Stimulated activated CD8-positive, alpha-beta memory T cell treated with anti-CD3 and anti-CD28 coated beads, Interleukin-7, amount 100 ng/mL, for 1 hour (primary cell): ENCODE results near the gene ABCD1.
"Not testable (repeated sequence)": the region's sequence is repeated elsewhere in the genome, so short reads cannot be mapped to it uniquely, and the experiment has no call there.

Experiments
- DNase-seq, 2 donors: peaks; one replicate each; pipeline ENCODE4 v3.0.0-alpha.2; 2020; ENCODE audit warnings: low read depth in 2 of 2

ABCD1 gene

DNA sequence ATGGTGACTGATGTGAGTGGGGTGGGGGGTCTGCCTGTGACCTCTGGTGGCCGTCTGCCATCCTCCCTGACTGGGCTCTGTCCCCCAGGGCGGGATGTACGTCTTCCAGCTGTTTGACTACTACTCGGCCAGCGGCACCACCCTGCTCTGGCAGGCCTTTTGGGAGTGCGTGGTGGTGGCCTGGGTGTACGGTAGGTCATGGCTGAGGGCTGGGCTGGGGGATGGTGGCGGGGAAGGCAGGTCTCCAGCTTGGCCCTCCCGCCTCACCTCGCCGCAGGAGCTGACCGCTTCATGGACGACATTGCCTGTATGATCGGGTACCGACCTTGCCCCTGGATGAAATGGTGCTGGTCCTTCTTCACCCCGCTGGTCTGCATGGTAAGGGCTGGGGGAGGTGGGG is 30.4 kb upstream of the ABCD1 start:
- not testable (repeated sequence) for DNase-seq

DNA sequence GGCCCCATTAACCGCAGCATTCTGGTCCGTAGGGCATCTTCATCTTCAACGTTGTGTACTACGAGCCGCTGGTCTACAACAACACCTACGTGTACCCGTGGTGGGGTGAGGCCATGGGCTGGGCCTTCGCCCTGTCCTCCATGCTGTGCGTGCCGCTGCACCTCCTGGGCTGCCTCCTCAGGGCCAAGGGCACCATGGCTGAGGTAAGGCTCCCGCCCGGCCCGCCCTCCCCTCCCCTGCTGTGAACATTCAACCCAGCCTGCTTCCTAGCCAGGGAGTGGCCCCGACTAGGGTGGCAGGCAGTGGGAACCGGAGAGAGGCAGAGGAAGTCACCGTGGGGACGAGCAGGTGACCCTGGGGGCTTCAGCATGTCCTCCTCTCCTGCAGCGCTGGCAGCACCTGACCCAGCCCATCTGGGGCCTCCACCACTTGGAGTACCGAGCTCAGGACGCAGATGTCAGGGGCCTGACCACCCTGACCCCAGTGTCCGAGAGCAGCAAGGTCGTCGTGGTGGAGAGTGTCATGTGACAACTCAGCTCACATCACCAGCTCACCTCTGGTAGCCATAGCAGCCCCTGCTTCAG is 29.9 kb upstream of the ABCD1 start:
- no peak for DNase-seq

DNA sequence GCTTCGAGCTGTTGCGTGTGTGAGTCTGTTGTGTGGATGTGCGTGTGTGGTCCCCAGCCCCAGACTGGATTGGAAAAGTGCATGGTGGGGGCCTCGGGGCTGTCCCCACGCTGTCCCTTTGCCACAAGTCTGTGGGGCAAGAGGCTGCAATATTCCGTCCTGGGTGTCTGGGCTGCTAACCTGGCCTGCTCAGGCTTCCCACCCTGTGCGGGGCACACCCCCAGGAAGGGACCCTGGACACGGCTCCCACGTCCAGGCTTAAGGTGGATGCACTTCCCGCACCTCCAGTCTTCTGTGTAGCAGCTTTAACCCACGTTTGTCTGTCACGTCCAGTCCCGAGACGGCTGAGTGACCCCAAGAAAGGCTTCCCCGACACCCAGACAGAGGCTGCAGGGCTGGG is 28.6 kb upstream of the ABCD1 start:
- DNase-seq = no peak

DNA sequence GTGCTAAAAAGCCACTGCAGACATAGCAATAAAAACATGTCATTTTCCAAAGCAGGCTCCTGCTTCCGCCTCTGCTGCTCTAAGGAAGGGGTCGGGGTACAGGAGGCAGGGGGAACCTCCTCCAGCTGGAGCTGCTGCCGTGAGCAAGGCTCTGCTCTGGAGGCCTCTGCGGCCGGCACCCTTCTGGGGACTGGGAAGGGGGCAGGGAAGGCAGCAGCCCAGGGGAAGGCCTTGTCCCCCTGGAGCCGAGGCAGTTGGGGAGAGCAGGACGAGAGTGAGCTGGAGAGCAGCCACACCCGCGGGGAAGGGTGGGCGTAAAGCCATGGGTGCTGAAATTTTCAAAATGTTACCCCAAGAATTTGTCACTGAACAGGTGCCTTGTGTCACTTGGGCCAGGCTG is 28.1 kb upstream of the ABCD1 start:
- not testable (repeated sequence) for DNase-seq

DNA sequence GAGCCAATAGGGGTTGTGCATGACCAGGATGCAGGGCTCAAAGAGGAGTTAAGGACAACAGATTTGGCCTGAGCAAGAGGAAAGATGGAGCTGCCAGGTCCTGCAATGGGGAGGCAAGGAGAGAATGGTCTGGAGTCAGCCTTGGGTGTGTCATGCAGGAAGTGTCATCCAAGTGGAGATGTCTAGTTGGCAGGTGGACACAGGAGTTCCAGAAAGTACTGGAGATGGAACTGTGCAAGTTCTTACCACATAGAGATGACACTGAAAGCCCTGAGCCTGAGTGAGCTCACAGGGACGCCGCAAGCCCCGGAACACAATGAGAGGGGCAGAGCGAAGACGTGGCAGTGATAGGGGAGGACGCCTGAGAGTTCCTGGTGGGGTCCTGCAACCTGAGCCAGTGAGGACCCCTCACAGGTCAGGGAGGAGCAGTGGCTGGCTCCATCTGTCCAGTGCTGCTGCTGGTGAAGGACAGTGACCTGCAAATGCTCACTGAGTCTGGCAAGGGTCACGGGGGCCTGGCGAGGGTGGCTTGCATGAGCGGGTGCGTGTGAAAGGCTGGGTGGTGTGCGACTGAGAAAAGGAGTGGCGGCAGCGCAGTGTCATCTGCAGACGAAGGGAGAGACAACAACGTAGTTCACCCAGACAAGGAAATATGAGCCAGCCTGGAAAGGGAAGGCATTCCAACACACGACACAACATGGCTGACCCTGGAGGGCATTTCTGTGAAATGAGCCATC is 27.5 kb upstream of the ABCD1 start:
- DNase-seq = not testable (repeated sequence)

DNA sequence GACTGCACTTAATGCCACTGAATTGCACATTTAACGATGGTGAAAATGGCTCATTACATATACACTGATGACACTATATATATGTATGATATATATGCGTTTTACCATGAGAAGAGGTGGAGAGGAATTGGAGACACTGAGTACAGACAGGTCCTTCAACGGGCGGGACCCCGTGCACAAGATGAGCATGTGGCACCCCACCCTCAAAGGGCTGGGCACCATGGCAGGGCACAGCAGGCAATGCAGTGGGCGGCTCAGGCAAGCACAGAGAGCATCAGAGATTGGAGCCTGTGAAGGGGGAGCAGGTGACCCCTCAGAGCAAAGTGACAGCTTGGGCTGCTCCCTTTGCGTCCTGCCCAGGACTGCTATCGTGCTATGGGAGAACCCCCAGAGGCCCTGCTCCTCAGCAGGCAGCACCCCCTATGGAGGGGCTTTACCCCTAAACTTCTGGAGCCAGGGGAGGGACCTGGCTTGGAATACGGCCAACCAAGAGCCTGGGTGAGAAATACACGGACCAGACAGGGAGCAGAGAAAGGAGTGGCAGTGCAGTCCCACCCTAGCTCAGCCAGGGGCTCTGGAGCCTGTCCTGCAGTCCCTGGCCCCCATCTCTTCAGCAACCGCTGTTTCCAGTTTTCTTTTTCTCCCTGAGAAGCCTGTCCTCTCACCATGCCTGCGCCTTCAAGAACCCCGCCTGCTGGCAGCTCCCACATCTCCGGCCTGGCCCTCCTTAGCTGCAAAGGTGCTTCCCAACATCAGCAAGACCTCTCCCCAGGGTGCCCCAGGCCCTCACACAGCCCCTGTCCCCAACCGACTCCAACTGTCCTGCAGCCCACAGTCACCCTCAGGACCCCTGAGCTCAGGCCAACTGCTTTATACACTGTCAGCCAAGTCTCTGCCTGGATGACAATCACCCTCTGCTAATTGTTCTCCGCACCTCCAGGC is 26.5 kb upstream of the ABCD1 start:
- no peak for DNase-seq

DNA sequence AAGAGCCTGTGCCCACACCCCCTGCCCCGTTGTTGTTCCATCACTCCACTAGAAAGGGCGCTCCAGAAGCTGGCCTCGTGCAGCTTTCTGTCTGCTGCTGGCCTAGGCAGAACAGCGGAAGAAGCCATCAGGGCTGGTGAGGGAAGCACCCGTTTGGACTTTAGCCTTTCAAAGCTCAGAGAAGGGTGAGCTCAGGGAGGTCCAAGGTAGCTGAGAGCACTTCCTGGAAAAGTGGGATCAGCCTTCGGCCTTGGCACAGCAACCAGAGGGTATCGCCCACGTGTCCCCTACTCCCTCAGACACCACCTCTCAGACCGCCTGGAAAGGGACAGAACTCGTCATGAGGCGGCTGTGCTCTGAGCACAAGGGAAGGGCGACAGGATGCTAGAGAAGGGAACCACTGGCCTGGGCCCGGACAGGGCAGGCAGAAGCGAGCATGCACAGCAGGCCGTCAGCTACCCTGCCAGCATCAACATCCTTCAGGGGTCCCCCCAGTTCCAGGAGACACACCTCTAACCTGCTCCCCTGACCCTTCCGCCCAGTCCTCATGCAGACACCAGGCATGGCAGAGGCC is 25.4 kb upstream of the ABCD1 start:
- DNase-seq = not testable (repeated sequence)

DNA sequence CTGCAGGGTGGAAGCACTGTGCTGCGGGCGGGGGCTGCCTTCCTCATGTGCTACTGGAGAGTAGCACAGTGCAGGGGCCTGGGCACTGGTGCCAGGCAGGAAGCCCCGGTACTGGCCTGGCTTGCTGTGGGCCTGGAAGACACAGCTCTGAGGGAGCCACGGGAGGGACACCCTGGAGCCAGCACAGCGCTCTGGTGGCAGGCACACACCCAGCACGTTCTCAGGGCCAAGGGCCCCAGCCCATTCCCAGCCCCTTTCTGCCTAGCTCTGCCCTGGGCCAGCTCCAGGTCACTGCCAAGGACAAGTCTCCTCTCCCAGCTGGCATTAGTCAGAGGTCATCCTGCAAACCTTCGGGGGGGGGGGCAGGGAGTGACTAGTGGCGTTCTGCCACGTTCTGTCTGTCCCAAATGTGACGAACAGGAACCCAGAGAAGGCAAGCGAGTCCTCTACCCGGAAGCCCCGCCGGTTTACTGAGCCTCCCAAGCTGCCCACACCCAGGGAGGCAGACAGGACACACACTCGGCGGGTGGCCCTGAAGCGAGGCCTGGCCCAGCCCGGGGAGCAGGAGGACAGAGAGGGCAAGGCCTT is 24.8 kb upstream of the ABCD1 start:
- not testable (repeated sequence) for DNase-seq

DNA sequence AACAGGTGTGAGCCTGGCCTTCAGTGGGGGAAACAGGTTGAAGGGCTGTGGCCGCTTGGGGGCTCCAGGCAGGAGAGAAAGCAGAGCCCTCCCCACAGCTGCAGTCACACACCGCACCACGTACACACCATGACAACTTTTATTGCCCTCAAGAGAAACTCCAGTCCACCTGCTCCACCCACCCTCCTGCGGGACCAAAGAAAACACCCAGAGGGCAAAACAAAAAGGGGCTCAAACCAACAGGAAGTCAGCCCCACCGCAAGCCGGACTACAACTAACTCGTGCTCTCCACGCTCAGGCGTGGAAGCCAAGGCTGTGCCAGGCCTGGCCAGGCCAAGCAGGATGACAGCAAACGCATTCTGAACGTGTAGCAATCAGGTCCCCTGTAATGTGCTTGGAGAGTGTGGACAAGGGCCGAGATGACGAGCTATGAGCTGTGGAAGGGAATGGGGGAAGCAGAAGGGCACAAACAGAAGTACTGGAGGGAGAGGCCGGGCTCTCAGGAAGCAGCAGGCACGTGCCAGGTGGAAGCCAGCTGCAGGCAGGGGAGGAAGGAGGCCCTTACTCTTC is 24.2 kb upstream of the ABCD1 start:
- DNase-seq = no peak

DNA sequence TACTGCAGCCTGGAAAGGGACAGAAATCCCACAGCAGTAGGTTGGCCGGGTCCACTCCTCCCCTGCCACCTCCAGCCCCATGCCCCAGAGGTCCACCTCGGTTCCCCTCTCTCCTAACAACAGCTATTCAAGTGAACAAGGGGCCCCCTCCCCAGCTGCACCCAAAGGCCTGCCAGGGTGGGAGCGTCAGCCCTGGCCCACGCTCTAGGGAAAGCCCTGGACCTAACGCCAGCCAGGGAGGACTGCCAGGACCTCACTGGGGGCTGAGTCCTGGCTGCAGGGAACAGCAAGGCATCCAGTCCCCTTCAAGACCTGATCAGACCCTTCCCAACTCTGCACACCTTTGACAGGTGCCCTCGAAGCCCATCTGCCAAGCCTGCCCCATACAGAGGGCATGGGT is 23.7 kb upstream of the ABCD1 start:
- no peak for DNase-seq

DNA sequence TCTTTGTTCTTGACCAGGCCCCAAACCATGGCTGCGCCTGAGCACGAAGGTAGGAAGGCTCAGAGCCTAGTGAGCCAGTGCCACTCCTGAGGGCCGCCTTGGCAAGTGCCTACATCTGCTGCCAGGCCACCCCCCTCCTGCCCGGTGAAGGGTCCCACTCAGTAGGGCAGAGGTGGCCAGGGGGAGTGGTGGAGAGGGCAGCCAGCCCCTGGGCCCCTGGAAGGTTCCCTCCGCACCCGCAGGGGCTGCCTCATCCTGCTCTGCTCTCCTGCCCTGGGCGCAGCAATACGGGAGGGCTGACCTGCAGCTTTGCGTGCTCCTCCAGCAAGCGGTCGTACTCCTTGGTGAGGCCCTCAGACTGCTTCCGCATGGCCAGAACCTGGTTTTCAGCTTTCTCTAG is 22.9 kb upstream of the ABCD1 start:
- DNase-seq = no peak

DNA sequence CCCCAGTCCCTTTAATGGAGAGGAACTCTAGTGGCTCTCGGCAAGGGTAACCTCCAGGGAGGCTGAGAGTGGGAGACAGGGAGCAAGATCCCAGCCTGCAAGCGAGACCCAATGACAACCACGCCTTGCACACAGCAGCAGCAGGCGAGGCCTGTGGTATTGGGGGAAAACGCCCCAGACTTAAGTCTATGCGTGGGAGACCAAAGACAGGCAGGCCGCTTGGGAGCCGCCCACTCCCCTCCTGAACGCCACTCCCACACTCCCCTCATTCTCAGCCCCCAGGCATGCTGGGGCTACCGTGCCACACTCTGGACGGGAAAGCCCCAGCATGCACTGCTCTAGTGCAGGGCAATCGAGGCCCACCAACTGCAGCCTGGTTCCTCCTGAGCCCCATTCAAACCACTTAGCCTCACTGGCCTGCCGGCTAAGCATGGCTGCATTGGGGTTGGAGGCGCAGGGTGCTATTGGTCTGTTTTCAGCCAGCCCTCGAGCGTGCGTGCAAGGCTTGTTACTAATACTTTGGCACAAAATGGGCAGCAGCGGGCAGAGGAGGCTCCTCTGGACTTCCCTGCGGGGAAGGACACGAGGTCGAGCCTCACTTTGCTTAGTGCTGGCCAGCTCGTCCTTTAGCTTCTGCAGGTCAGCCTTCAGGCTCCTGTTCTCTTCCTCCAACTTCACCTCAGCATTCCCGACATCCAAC is 22.2 kb upstream of the ABCD1 start:
- no peak for DNase-seq

DNA sequence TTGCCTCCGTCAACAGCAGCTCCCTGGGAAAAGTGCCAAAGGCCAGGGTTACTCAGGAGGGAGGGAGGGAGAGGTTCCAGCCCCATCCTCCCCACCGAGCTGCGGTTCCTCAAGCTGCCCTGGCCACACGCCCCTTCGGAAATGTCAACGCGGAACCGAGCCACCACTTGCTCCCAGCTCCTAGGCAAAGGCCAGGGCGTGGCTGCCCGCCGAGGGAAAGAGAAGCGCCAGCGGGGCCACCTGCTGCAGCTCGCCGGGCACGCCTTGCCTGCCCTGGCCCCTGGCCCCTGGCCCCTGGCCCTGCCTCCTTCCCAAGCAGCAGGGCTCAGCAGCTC is 21.7 kb upstream of the ABCD1 start:
- DNase-seq = no peak

DNA sequence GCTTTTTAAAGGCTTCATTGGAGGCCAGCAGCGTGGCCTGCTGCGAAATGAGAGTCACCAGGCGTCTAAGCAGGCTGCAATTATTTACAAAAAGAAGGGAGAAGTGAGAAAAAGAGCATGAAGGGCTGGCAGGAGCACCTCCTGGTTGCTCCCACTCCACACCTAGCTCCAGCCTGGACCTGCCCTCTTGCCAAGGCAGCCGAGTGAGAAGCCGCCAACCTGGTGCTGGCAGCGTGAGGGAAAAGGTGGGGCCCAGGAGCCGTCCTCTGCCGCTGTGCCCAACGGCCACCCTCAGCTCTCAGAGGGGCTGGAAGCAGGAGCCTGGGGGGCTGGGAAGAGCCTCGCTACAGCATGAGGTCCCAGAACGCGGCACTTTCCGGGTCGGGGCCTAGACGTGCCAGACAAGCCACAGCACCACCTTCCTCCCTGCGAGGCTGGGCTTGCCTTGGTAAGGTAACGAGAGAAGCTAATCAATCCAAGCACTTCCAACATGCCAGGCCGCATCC is 20.6 kb upstream of the ABCD1 start:
- no peak for DNase-seq

DNA sequence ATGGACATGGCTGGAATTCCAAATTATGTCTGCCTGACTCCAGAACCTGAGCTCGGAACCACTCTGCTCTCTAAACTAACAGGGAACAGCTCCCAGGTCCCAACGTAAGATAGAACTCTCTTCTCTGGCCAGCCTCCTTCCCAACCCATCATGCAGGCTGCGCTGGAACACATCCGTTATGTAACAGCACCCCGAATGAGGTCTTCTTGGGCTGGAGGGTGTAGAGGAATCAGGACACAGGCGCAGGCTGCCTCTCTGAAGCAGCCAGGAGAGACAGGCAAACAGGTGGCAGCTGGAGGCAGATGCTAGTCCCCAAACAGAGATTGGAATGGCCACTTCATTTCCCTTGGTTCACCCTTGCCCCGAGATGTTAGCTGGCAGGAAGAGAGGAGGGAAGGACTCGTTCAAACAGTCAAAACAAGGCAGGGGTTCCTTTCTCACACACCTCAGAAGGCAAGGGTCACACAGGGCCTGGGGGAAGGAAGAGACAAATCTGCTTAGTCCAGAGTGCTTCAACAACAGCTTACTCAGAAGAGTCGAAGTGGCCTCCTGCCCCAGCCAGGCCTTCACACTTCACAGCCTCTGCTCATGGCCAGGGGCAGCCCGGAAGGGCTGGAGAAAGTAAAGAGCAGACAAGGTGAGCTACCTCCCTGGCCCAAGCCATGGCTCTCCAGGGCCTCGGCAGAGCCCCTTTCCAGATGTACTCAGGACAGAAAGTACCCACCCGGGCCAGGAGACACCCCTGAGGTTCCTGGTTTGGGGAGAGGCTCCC is 19.8 kb upstream of the ABCD1 start:
- not testable (repeated sequence) for DNase-seq

DNA sequence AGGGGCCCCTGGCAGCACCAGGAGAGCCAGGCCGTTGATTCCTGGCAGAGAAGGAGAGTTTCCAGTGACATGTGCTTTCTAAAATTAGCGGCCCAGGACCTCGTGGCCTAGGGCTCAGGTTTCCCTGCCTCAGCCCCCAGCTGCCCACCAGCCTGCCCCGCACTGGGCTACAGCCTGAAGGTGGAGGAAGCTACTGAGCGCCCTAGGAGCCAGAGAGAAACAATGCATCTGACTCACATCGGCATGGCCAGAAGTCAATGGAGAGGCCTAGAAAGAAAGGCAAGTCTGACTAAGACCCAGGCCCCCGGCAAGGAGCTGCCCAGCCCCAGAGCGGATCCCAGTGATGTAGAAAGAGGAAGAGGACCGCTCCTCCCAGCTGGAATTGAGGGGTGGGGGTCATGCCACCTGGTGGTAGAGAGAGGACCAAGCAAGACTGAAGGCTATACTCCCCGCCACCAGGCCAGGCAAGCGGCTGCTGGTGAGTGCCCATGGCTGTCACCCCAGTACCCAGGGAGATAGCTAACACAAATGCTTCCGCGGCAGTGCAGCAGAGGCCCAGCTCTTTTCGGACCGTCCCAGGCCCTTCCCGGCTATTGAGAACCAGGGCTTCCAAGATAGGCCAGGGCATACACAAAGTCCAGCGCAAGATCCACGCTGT is 19.1 kb upstream of the ABCD1 start:
- not testable (repeated sequence) for DNase-seq

DNA sequence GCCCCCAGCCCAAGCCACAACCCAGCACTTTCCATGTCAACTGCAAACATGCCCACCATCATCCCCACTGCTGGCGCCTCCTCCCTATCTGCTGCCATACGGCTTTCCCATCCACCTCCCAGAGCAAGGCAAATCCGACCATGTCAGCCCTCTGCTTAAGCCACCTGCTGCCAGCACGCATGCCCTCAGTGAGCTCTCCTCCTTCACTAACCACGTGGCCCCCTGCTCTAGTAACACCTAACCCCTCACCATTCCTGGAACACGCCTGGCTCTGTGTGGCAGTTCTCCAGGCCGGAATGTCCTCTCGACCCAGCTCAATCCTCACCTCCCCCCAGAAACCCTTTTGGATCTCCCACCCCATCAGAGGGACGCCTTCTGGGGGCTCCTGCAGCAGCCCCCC is 17.9 kb upstream of the ABCD1 start:
- no peak for DNase-seq

DNA sequence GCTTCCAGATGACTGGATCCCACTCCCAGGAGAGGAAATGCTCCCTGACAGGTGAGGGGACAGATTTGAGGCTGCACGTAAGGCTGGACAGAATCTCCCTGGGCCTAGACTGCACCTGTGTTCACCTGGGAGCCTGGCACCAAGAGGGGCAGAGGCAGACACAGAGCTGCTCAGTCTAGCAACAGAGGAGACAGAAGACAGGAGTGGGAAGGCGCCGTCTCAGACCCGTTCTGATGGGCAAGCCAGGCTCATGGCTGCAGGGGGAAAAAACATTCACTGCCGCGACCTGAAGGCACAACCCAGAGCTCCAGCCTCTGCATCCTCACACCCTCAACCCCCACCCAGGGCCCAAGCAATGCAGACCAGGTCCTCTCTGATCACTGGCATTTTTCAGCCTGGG is 17.2 kb upstream of the ABCD1 start:
- no peak for DNase-seq

DNA sequence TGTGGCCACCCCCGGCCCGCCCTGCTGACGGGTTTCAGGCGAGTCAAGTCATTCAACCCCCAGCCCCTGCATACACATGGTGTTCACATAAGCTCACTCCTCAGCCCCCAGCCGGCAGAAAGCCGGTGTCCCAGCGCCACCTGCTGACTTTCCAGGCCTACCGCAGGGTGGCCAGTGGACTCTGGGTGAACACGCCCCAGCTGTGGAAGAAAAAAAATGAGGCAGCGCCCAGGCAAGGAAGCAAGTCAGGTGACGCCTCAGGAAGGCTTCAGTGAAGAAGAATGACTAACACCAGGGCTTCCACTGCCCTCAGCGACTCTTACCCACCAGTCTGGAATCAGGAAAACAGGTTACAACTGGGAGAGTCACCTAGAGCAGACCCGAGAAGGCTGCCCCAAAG is 16.2 kb upstream of the ABCD1 start:
- DNase-seq = no peak
